Upper lobe of left lung (tissue), 6 donors: Measurements from ENCODE around the gene LAMA2. TPM values are rescaled to one million over a fixed set of nuclear protein-coding genes. Genes with fewer than 3 reads are reported as not detected.

Experiments used
- ATAC-seq, 2 donors: fragments of 200-7000 bp; cut with Tn5 transposase; one replicate each; pipeline ENCODE4 v1.9.1; 2022; ENCODE audit warnings: mild to moderate bottlenecking in 2 of 2, moderate library complexity in 2 of 2; ENCODE audit not compliant: low FRiP score in 2 of 2
- DNase-seq, 2 donors: peaks; one replicate each; pipeline ENCODE4 v3.0.0-alpha.2; 2019 to 2020
- H3K27ac ChIP-seq, 4 donors: fragments of 200-600 bp; sonication (generic); one replicate each; pipeline ENCODE4 v1.5.1; 2016 to 2019
- H3K27me3 ChIP-seq, 4 donors: fragments of 200-600 bp; sonication (generic); one replicate each; pipeline ENCODE4 v1.5.1; 2017 to 2019
- H3K36me3 ChIP-seq, 4 donors: fragments of 200-600 bp; sonication (generic); one replicate each; pipeline ENCODE4 v1.5.1; 2016 to 2019
- H3K4me1 ChIP-seq, 4 donors: fragments of 200-600 bp; sonication (generic); one replicate each; pipeline ENCODE4 v1.5.1; 2018 to 2019
- H3K4me3 ChIP-seq, 4 donors: fragments of 200-600 bp; sonication (generic); one replicate each; pipeline ENCODE4 v1.5.1; 2017 to 2019; ENCODE audit warnings: mild to moderate bottlenecking in 2 of 4, moderate library complexity in 1 of 4
- H3K9me3 ChIP-seq, 4 donors: fragments of 200-600 bp; sonication (generic); one replicate each; pipeline ENCODE4 v1.5.1; 2018 to 2019
- EP300 ChIP-seq, 4 donors: sonication (generic); formaldehyde crosslinking; IDR thresholded peaks; one replicate each; pipeline ENCODE4 v1.5.1; 2017; ENCODE audit warnings: antibody characterized with exemption in 4 of 4, control low read depth in 2 of 4
- POLR2A ChIP-seq, 4 donors: fragments of 450-650 bp; IDR thresholded peaks; one replicate each; pipeline ENCODE4 v1.5.1; 2016 to 2017; ENCODE audit warnings: antibody characterized with exemption in 4 of 4, mild to moderate bottlenecking in 2 of 4
- POLR2AphosphoS5 ChIP-seq, 2 donors: sonication (generic); formaldehyde crosslinking; IDR thresholded peaks; one replicate each; pipeline ENCODE4 v1.5.1; 2017; ENCODE audit warnings: antibody characterized with exemption in 2 of 2
- WGBS, 2 donors: methylation state at CpG; one replicate each; pipeline ENCODE4 v1.1.5; 2017 to 2018; 5-methylcytosine and 5-hydroxymethylcytosine counted together
- total RNA-seq, 6 donors: library from RNA; depleted of rRNA in 4 of 6; stranded (reverse); fragments of >200 nt in 4 of 6; gene quantifications; one replicate each; pipeline versions ENCODE4 v1.1.0 to v1.2.1, GENCODE V29; 2016 to 2021
- TF ChIP-seq, protein P1 (sequence below), 6 experiments: fragments of 450-650 bp in 4 of 6; fragments of 200-600 bp in 2 of 6; sonication (generic) in 2 of 6; IDR thresholded peaks; one replicate each; pipeline ENCODE4 v1.5.1; 2016 to 2019; ENCODE audit warnings: antibody characterized with exemption in 6 of 6
- donor health status: DM: no; HTN: no; CAD: no; lungs with moderate emphysema.
- donor health status: DM: no; HTN: yes; CAD: no; lungs with severe emphysema.

LAMA2 gene
- total RNA-seq, 6 donors from 2014 or later: 41.9 to 82.8 (median 62.4) TPM

GRCh38 chr6:129279343-129280292 lies 396.7 kb downstream of the LAMA2 start:
- 78 to 84% methylated on average over 11 of the region's 11 CpGs for WGBS, 2 donors
- ATAC-seq: no peak

DNA sequence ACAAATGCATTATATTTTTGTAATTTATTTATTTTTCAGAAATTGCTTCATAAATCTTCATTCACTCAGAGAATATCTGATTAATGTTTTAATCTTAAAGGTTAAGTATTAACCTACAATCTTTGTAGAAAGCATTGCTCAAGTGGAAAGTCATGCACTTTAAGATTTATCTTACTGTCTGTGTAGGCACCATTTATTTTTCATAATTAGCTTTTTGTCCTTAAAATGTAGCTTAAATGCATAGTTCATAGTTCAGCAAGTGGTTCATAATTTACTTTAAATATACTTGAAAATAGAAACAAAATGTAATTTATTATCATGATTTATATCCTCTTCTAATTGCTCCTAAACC lies 397.3 kb downstream of the LAMA2 start:
- no peaks in the 10 kb centered on the region for H3K36me3 ChIP-seq
- peaks cover 0 to 2% (median 0%) of the 10 kb centered on the region in 4 donors for H3K4me1 ChIP-seq
- H3K27ac ChIP-seq: no peak overlapping the region
- no peaks in the 10 kb centered on the region for H3K9me3 ChIP-seq
- DNase-seq (no peak), ATAC-seq (no peak)
- no peaks in the 10 kb centered on the region for H3K27me3 ChIP-seq
- H3K4me3 ChIP-seq: no peak overlapping the region
- TF ChIP-seq, protein P1, sequence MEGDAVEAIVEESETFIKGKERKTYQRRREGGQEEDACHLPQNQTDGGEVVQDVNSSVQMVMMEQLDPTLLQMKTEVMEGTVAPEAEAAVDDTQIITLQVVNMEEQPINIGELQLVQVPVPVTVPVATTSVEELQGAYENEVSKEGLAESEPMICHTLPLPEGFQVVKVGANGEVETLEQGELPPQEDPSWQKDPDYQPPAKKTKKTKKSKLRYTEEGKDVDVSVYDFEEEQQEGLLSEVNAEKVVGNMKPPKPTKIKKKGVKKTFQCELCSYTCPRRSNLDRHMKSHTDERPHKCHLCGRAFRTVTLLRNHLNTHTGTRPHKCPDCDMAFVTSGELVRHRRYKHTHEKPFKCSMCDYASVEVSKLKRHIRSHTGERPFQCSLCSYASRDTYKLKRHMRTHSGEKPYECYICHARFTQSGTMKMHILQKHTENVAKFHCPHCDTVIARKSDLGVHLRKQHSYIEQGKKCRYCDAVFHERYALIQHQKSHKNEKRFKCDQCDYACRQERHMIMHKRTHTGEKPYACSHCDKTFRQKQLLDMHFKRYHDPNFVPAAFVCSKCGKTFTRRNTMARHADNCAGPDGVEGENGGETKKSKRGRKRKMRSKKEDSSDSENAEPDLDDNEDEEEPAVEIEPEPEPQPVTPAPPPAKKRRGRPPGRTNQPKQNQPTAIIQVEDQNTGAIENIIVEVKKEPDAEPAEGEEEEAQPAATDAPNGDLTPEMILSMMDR (IDR thresholded peaks at IDR 0.05): no peak
- TF ChIP-seq EP300 (IDR thresholded peaks at IDR 0.05) (no peak), POLR2AphosphoS5 (IDR thresholded peaks at IDR 0.05) (no peak), POLR2A (IDR thresholded peaks at IDR 0.05) (no peak)

More at GRCh38 chr6:129279343-129280292, 396.7 kb downstream of the LAMA2 start:
- no peak for DNase-seq
- H3K36me3 ChIP-seq: no peaks in the 10 kb centered on the region
- H3K27ac ChIP-seq: no peak overlapping the region
- no peaks in the 10 kb centered on the region for H3K9me3 ChIP-seq
- no peak overlapping the region for H3K4me3 ChIP-seq
- H3K4me1 ChIP-seq: peaks cover 0 to 2% (median 0%) of the 10 kb centered on the region in 4 donors
- TF ChIP-seq EP300 (IDR thresholded peaks at IDR 0.05) (no peak), POLR2A (IDR thresholded peaks at IDR 0.05) (no peak), POLR2AphosphoS5 (IDR thresholded peaks at IDR 0.05) (no peak)
- TF ChIP-seq, protein P1 (IDR thresholded peaks at IDR 0.05): no peak
- no peaks in the 10 kb centered on the region for H3K27me3 ChIP-seq

DNA sequence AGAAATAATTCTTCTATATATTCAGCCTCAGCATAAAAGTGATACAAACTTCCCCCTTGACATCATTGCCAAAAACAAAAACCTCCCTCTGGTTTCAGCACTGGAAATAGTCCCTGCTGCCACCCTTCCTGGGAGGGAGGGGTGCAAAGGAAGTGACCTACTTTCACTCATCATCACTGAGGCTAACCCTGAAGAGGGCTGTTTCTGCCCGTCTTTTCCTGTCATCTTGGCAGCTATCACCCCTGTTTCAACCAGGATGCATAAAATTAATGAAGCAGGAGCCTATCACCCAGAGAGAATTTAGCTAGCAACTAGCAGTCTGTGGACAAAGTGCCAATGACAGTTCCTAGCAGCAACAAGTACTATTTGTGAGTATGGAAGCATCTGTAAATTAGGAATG lies 397.8 kb downstream of the LAMA2 start:
- DNase-seq: no peak
- ATAC-seq: no peak

DNA sequence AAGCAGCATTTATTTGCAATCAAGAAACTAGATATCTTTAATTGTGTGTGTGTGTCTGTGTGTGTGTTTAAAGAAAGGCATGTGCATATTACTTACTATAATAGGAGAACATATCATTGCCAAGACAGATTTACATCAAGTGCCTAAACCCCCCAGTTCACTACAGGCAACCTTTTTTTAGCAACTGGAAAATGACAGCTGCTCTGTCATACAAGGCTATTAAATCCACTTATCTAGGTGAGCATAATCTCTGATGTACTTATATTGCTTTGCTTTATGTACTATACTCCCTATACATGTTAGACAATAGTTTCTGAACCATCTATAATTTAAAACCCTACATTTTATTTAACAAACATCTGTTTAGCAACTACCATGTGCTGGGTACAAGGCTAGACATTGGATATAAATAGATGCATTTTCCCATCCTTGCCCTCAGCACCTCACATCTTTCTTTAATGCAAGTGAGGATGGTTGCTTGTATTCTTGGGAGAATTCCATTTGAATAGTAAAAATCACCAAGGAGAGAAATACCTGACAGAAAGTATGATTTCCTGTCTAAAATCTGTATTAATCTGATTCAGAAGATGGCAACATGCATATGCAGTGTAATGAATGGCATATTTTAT lies 398.3 kb downstream of the LAMA2 start:
- H3K36me3 ChIP-seq: no peaks in the 10 kb centered on the region
- peaks cover 0 to 2% (median 0%) of the 10 kb centered on the region in 4 donors for H3K4me1 ChIP-seq
- DNase-seq (no peak), ATAC-seq (no peak)
- TF ChIP-seq EP300 (IDR thresholded peaks at IDR 0.05): no peak
- TF ChIP-seq POLR2A (IDR thresholded peaks at IDR 0.05): no peak
- TF ChIP-seq POLR2AphosphoS5 (IDR thresholded peaks at IDR 0.05): no peak
- TF ChIP-seq, protein P1 (IDR thresholded peaks at IDR 0.05): no peak
- H3K9me3 ChIP-seq: no peaks in the 10 kb centered on the region
- no peak overlapping the region for H3K27ac ChIP-seq
- H3K4me3 ChIP-seq: no peak overlapping the region
- no peaks in the 10 kb centered on the region for H3K27me3 ChIP-seq

More for the DNA sequence above, 397.8 kb downstream of the LAMA2 start:
- H3K9me3 ChIP-seq: no peaks in the 10 kb centered on the region
- peaks cover 0 to 2% (median 0%) of the 10 kb centered on the region in 4 donors for H3K4me1 ChIP-seq
- H3K36me3 ChIP-seq: no peaks in the 10 kb centered on the region
- TF ChIP-seq, protein P1 (IDR thresholded peaks at IDR 0.05): no peak
- no peak for TF ChIP-seq POLR2A (IDR thresholded peaks at IDR 0.05)
- TF ChIP-seq POLR2AphosphoS5 (IDR thresholded peaks at IDR 0.05): no peak
- no peak overlapping the region for H3K4me3 ChIP-seq
- no peaks in the 10 kb centered on the region for H3K27me3 ChIP-seq
- 24% methylated on average over 1 of the region's 1 CpG for WGBS, 2 donors
- H3K27ac ChIP-seq: no peak overlapping the region
